ENCODE measurements around the gene ITPKC. TPM values are rescaled to one million over a fixed set of nuclear protein-coding genes. Genes with fewer than 3 reads are reported as not detected.
"Not testable (repeated sequence)": the region's sequence is repeated elsewhere in the genome, so short reads cannot be mapped to it uniquely, and the experiment has no call there.

The ITPKC gene
- total RNA-seq, 2 donors from 2014 or later = 40.8 to 44.5 TPM

DNA sequence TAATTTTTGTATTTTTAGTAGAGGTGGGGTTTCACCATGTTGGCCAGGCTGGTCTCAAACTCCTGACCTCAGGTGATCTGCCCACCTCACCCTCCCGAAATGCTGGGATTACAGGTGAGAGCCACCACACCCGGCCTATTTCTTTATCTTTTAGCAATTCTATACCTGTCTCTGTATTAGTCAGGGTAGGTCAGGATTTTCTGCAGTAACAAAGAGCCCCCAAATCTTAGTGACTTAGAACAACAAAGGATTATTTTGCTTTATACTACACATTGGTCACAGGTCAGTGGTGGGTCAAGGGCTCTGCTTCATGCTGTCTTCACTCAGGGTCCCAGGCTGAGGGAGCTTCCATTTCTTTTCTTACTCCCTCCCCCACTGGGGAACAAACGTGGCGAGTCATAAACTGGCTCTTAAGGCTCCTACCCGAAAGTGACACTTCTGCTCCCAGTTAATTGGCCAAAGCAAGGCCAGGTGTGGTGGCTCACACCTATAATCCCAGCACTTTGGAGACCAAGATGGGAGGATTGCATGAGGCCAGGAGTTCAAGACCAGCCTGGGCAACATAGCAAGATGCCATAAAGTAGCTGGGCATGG lies 6.8 kb downstream of the ITPKC start:
- no peaks in the 10 kb centered on the region for H3K4me1 ChIP-seq (replicated peaks)
- H3K4me3 ChIP-seq = no peak overlapping the region
- no peaks in the 10 kb centered on the region for H3K9me3 ChIP-seq
- H3K36me3 ChIP-seq = peaks cover 5 to 7% of the 10 kb centered on the region in 2 donors
- 97% methylated on average over 5 of the region's 5 CpGs for WGBS
- H3K27ac ChIP-seq = no peak overlapping the region
- DNase-seq (ENCODE audit: low spot score) = no peak
- H3K27me3 ChIP-seq (replicated peaks; ENCODE audit: insufficient read depth) = no peaks in the 10 kb centered on the region
- no peak for TF ChIP-seq POLR2AphosphoS5 (IDR thresholded peaks at IDR 0.05)
- no peak for TF ChIP-seq POLR2A (IDR thresholded peaks at IDR 0.05)
- TF ChIP-seq, protein P1, sequence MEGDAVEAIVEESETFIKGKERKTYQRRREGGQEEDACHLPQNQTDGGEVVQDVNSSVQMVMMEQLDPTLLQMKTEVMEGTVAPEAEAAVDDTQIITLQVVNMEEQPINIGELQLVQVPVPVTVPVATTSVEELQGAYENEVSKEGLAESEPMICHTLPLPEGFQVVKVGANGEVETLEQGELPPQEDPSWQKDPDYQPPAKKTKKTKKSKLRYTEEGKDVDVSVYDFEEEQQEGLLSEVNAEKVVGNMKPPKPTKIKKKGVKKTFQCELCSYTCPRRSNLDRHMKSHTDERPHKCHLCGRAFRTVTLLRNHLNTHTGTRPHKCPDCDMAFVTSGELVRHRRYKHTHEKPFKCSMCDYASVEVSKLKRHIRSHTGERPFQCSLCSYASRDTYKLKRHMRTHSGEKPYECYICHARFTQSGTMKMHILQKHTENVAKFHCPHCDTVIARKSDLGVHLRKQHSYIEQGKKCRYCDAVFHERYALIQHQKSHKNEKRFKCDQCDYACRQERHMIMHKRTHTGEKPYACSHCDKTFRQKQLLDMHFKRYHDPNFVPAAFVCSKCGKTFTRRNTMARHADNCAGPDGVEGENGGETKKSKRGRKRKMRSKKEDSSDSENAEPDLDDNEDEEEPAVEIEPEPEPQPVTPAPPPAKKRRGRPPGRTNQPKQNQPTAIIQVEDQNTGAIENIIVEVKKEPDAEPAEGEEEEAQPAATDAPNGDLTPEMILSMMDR (IDR thresholded peaks at IDR 0.05) = no peak
- intact Hi-C loops (cut with DNase I) = no loop called here

DNA sequence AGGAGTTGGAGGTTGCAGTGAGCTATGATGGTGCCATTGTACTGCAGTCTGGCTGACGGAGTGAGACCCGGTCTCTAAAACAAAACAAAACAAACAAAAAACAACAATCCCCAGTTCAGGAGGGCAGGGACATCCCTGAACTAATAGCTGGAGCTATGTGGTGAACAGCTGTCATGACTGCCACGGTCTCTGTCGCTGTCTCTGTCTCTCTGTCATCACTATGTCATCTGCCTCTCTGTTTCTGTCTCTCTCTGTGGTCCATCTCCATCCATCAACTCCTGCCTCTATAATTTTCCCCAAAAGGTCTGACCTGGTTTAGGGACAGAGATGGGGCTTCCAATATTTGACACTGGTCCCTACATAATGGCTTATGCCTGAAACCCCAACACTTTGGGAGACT lies 7.4 kb downstream of the ITPKC start:
- intact Hi-C loops (cut with DNase I) = no loop called here
- no peaks in the 10 kb centered on the region for H3K4me1 ChIP-seq (replicated peaks)
- no peak overlapping the region for H3K4me3 ChIP-seq
- H3K27me3 ChIP-seq (replicated peaks; ENCODE audit: insufficient read depth) = no peaks in the 10 kb centered on the region
- no peaks in the 10 kb centered on the region for H3K9me3 ChIP-seq
- WGBS = 94% methylated on average over 4 of the region's 4 CpGs
- TF ChIP-seq, protein P1 (IDR thresholded peaks at IDR 0.05) = no peak
- no peak overlapping the region for H3K27ac ChIP-seq
- H3K36me3 ChIP-seq = peaks cover 7 to 8% of the 10 kb centered on the region in 2 donors
- no peak for DNase-seq (ENCODE audit: low spot score)

GRCh38 chr19:40724855-40725254 lies 7.9 kb downstream of the ITPKC start:
- Histone ChIP-seq H3K36me3 (peaks cover 13% of the 10 kb centered on the region in 2 donors), H3K27ac (no peak overlapping the region), H3K9me3 (no peaks in the 10 kb centered on the region), H3K4me3 (no peak overlapping the region), H3K27me3 (replicated peaks; ENCODE audit: insufficient read depth) (no peaks in the 10 kb centered on the region), H3K4me1 (replicated peaks) (no peaks in the 10 kb centered on the region)
- intact Hi-C loops (cut with DNase I) = no loop called here
- WGBS = 91% methylated on average over 3 of the region's 3 CpGs
- DNase-seq (ENCODE audit: low spot score) = no peak
- TF ChIP-seq POLR2A (IDR thresholded peaks at IDR 0.05) = no peak
- no peak for TF ChIP-seq POLR2AphosphoS5 (IDR thresholded peaks at IDR 0.05)
- TF ChIP-seq, protein P1 (IDR thresholded peaks at IDR 0.05) = no peak

GRCh38 chr19:40726279-40726678 lies 9.4 kb downstream of the ITPKC start:
- TF ChIP-seq POLR2A (IDR thresholded peaks at IDR 0.05) = no peak
- TF ChIP-seq, protein P1 (IDR thresholded peaks at IDR 0.05) = no peak
- TF ChIP-seq POLR2AphosphoS5 (IDR thresholded peaks at IDR 0.05) = no peak
- H3K27ac ChIP-seq = no peak overlapping the region
- H3K9me3 ChIP-seq = no peaks in the 10 kb centered on the region
- H3K4me3 ChIP-seq = no peak overlapping the region
- no peak for DNase-seq (ENCODE audit: low spot score)
- no peaks in the 10 kb centered on the region for H3K4me1 ChIP-seq (replicated peaks)
- no peaks in the 10 kb centered on the region for H3K27me3 ChIP-seq (replicated peaks; ENCODE audit: insufficient read depth)
- WGBS = 78% methylated on average over 4 of the region's 4 CpGs
- peaks cover 15 to 19% of the 10 kb centered on the region in 2 donors for H3K36me3 ChIP-seq
- intact Hi-C loops (cut with DNase I) = no loop called here

DNA sequence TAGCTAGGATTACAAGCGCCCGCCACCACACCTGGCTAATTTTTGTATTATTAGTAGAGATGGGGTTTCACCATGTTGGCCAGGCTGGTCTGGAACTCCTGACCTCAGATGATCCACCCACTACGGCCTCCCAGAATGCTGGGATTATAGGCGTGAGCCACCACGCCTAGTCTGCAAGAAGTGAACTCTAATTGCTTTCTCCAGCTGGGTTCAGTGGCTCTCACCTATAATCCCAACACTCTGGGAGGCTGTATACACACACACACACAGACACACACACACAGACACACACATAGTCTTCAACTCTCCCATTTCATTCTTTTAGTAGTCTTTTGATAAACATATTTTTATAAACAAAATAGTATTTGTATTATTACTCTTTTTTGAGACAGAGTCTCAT lies 13.2 kb downstream of the ITPKC start:
- H3K4me3 ChIP-seq; H3K4me1 ChIP-seq (replicated peaks); DNase-seq (ENCODE audit: low spot score); H3K27me3 ChIP-seq (replicated peaks; ENCODE audit: insufficient read depth); intact Hi-C loops (cut with DNase I); H3K27ac ChIP-seq; H3K9me3 ChIP-seq: not testable (repeated sequence)
- peaks cover 23 to 32% of the 10 kb centered on the region in 2 donors for H3K36me3 ChIP-seq
- 86% methylated on average over 5 of the region's 5 CpGs for WGBS

DNA sequence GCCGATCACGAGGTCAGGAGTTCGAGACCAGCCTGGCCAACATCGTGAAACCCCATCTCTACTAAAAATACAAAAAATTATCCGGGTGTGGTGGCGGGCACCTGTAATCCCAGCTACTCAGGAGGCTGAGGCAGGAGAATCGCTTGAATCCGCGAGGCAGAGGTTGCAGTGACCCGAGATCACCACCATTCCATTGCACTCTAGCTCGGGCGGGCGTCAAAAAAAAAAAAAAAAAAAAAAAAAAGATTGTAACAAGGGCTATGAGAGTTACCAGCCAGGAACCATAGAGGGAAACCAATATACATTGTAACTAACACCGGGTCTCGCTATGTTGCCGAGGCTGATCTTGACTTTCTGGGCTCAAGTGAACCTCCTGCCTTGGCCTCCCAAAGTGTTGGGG lies 15.4 kb downstream of the ITPKC start:
- peaks cover 17 to 43% of the 10 kb centered on the region in 2 donors for H3K36me3 ChIP-seq
- DNase-seq (ENCODE audit: low spot score); H3K9me3 ChIP-seq; intact Hi-C loops (cut with DNase I); H3K27ac ChIP-seq; H3K4me3 ChIP-seq; H3K4me1 ChIP-seq (replicated peaks); H3K27me3 ChIP-seq (replicated peaks; ENCODE audit: insufficient read depth): not testable (repeated sequence)
- 97% methylated on average over 16 of the region's 16 CpGs for WGBS

Data from prostate gland (tissue), 2 donors.